Activated CD4-positive, alpha-beta T cell treated with anti-CD3 and anti-CD28 coated beads for 36 hours (primary cell): ENCODE results near the gene ZNF174. TPM values are rescaled to one million over a fixed set of nuclear protein-coding genes. Genes with fewer than 3 reads are reported as not detected.

Experiments
- ATAC-seq: fragments of 200-7000 bp; cut with Tn5 transposase; one replicate; pipeline ENCODE4 v1.10.0; 2021; ENCODE audit warnings: mild to moderate bottlenecking, moderate library complexity
- CTCF ChIA-PET: fragments of 350-600 bp; sonication (Branson Sonifier 250); formaldehyde crosslinking; loops from one replicate; lab custom pipeline; 2021; ENCODE audit warnings: antibody characterized with exemption; lab: Charles Lee
- POLR2A ChIA-PET: fragments of 350-600 bp; sonication (Branson Sonifier 250); formaldehyde crosslinking; loops from one replicate; lab custom pipeline; 2021; ENCODE audit warnings: antibody characterized with exemption, inconsistent platforms; lab: Charles Lee
- DNase-seq: peaks from one replicate; pipeline ENCODE4 v3.0.0-alpha.2; 2020
- H3K27ac Mint-ChIP-seq: one replicate; pipeline ENCODE4 v1.8.0; 2021; ENCODE audit warnings: mixed read lengths
- H3K27me3 Mint-ChIP-seq: one replicate; pipeline ENCODE4 v1.8.0; 2021; ENCODE audit warnings: mixed read lengths
- H3K36me3 Mint-ChIP-seq: one replicate; pipeline ENCODE4 v1.8.0; 2021; ENCODE audit warnings: low read depth, mixed read lengths
- H3K4me1 Mint-ChIP-seq: one replicate; pipeline ENCODE4 v1.8.0; 2021; ENCODE audit warnings: mixed read lengths
- H3K4me3 Mint-ChIP-seq: one replicate; pipeline ENCODE4 v1.8.0; 2021; ENCODE audit warnings: mild to moderate bottlenecking, moderate library complexity, mixed read lengths
- H3K9me3 Mint-ChIP-seq: one replicate; pipeline ENCODE4 v1.8.0; 2021; ENCODE audit warnings: low read depth, mixed read lengths
- intact Hi-C, 2 experiments: fragments of 100-400 bp; cut with DNase I in 1 of 2; cut with micrococcal nuclease in 1 of 2; formaldehyde crosslinking; loops; one replicate each; pipeline versions ENCODE4 v1.14.2 to v1.15.1; 2022 to 2024; cut with DNase I, micrococcal nuclease
- total RNA-seq, 2 experiments: library from RNA; stranded (reverse); gene quantifications; one replicate each; pipeline ENCODE4 v1.2.3, GENCODE V29; 2021

The ZNF174 gene
- 1 to 10 TPM; 7.4 to 9.5 TPM for total RNA-seq

DNA sequence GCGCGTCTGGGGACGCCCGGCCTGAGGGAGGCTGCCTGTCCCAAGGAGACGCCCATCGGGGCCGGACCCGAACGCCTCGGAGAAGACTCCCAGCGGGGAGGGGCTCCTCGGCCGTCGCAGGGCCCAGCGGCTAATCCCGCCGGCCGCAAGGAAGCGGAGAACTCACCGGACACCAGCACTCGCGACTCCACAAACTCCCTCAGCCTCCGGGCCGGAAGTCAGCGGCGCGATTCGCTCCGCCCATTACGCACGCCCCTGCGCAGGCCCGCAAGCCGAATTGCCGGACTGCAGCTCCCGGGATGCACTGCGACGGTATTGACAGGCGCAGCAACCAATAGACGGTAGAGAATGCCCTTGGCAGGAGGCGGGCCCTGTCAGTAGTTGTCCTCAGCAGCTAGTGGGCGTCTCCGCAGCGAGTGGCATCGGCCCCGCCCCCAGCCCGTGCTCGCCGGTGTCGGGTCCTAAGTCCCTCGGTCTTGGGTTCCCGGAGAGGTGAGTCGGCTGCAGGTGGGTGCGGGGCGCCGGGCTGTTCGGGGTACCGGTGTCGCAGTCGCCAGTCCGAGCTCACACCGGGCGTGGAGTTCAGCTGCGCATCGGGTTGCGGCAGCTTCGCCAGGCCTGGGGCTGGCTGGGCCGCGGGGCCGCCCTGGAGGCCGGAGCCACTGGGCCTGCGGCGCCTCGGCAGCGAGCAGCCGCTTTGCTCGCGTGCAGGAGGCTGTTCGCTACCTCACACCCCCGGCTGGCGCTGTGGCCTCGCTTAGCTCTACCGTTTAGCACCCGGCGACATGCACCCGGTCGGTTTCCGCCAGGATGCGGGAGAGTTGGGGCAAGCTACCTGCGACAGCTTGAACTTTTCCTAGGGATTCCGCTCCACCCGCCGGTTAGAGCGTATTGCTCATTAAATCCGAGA, at the start of gene ZNF174, which contains the start of gene ZSCAN32:
TSS of gene ZNF174 (plus strand) at position 437 of the 910 bp plus-strand sequence. CDS start 790 bp downstream, outside the sequence.
TSS of gene ZSCAN32 (minus strand) at position 226 of the 910 bp plus-strand sequence. CDS start 3,447 bp downstream, outside the sequence.
- H3K9me3 Mint-ChIP-seq: peaks cover 26% of the 10 kb centered on the region
- intact Hi-C loops: loop anchor here (1.0 to 5.0 kb wide), 12 partner anchors 36 to 277 kb away; partner anchors contain the start of genes ZNF263 (in 2 of the 2), CLUAP1 (in 1 of the 2), NAA60 (in 1 of the 2) and SLX4 (in 1 of the 2)
- H3K4me3 Mint-ChIP-seq: peak within 1 kb of the TSS; percentile 91
- H3K27me3 Mint-ChIP-seq: no peaks in the 10 kb centered on the region
- peak within 1 kb of the TSS; percentile 83 for H3K27ac Mint-ChIP-seq
- CTCF ChIA-PET: interaction anchor here (0.7 to 1.4 kb wide), 5 partner anchors 8 to 266 kb away, joined by 3 to 6 read pairs (median 3); partner anchors contain the start of genes NAA60, ZNF213 and ZNF597
- peaks cover 63% of the 10 kb centered on the region for H3K36me3 Mint-ChIP-seq
- ATAC-seq: peak; percentile 99
- POLR2A ChIA-PET: interaction anchor here (0.5 to 2.3 kb wide), 6 partner anchors 43 to 185 kb away, joined by 3 to 8 read pairs (median 5); partner anchors contain the start of genes NAA60 and ZNF597
- peaks cover 49% of the 10 kb centered on the region for H3K4me1 Mint-ChIP-seq
- DNase-seq: peak; percentile 99

DNA sequence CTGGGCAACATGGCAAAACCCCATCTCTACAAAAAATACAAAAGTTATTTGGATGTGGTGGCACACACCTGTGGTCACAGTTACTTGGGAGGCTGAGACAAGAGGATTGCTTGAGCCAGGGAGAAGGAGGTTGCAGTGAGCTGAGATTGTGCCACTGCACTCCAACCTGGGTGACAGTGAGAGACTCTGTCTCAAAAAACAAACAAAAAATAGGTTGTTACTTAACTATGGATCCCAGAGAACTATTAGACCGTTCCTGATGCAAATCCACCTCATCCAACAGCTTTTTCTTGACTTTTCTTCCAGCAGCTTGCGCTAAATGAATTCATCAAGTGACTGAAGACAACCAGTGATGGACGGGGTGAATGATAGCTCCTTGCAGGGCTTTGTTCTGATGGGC, 45.4 kb upstream of the ZNF174 start, which contains the start of gene OR2C1:
TSS of gene OR2C1 (plus strand) at position 301 of the 400 bp plus-strand sequence. CDS start at position 353, 52 bp downstream.
- intact Hi-C loops: no loop called here
- Mint-ChIP-seq H3K9me3 (peaks cover 8% of the 10 kb centered on the region), H3K27ac (no peak within 1 kb of the TSS), H3K36me3 (peaks cover 2% of the 10 kb centered on the region), H3K4me1 (peaks cover 3% of the 10 kb centered on the region), H3K4me3 (no peak within 1 kb of the TSS), H3K27me3 (peaks cover 6% of the 10 kb centered on the region)
- ChIA-PET POLR2A (interaction anchor here (0.6 kb wide), 1 partner anchor 146 kb away, joined by 8 read pairs; no protein-coding TSS in a partner anchor), CTCF (interaction anchor here (1.9 kb wide), 1 partner anchor 43 kb away, joined by 4 read pairs; no protein-coding TSS in a partner anchor)
- no peak for DNase-seq
- no peak for ATAC-seq

GRCh38 chr16:3356118-3356517, 44.9 kb upstream of the ZNF174 start:
- intact Hi-C loops: no loop called here

GRCh38 chr16:3358871-3359270, 42.1 kb upstream of the ZNF174 start:
- ATAC-seq (no peak), DNase-seq (no peak)
- POLR2A ChIA-PET: no interaction called here
- Mint-ChIP-seq H3K9me3 (peaks cover 7% of the 10 kb centered on the region), H3K36me3 (peaks cover 2% of the 10 kb centered on the region), H3K27ac (no peak overlapping the region), H3K4me1 (no peaks in the 10 kb centered on the region), H3K27me3 (peaks cover 12% of the 10 kb centered on the region), H3K4me3 (no peak overlapping the region)
- intact Hi-C loops: no loop called here
- CTCF ChIA-PET: interaction anchor here (0.8 kb wide), 1 partner anchor 144 kb away, joined by 3 read pairs; no protein-coding TSS in a partner anchor

More at GRCh38 chr16:3356118-3356517, 44.9 kb upstream of the ZNF174 start:
- peaks cover 9% of the 10 kb centered on the region for H3K27me3 Mint-ChIP-seq
- DNase-seq (no peak), ATAC-seq (no peak)
- ChIA-PET CTCF (interaction anchor here (1.9 kb wide), 1 partner anchor 44 kb away, joined by 4 read pairs; no protein-coding TSS in a partner anchor), POLR2A (no interaction called here)
- peaks cover 2% of the 10 kb centered on the region for H3K36me3 Mint-ChIP-seq
- H3K4me1 Mint-ChIP-seq: peaks cover 3% of the 10 kb centered on the region
- H3K9me3 Mint-ChIP-seq: peaks cover 8% of the 10 kb centered on the region
- no peak overlapping the region for H3K4me3 Mint-ChIP-seq
- H3K27ac Mint-ChIP-seq: no peak overlapping the region

- H3K9me3 Mint-ChIP-seq: peaks cover 15% of the 10 kb centered on the region
- ChIA-PET CTCF (no interaction called here), POLR2A (no interaction called here)
Measured at GRCh38 chr16:3362931-3363330, 38.1 kb upstream of the ZNF174 start.

DNA sequence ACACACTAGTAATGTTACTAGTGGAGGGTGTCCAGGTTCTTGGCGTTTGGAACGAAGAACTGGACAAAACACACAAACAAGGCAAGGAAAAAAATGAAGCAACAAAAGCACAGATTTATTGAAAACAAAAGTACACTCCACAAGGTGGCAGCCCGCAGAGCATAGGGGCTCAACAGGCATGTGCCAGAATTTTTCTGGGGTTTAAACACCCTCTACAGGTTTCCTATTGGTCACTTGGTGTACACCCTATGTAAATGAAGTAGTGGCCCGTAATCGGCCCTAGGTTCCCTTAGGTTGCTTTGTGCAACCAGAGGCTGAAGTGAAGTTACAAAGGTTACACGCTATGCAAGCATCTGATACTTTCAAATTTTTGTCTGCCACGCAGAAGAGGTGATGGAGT, 37.2 kb upstream of the ZNF174 start:
- DNase-seq (peak; percentile 9), ATAC-seq (no peak)
- ChIA-PET CTCF (no interaction called here), POLR2A (no interaction called here)
- Mint-ChIP-seq H3K27ac (peak overlapping the region; percentile 47), H3K4me1 (peaks cover 8% of the 10 kb centered on the region), H3K9me3 (peaks cover 15% of the 10 kb centered on the region), H3K27me3 (peaks cover 8% of the 10 kb centered on the region), H3K36me3 (peaks cover 16% of the 10 kb centered on the region), H3K4me3 (peak overlapping the region; percentile 46)
- intact Hi-C loops: loop anchor here in 1 of 2 experiments (10.0 kb wide), 1 partner anchor 149 kb away; no protein-coding TSS in a partner anchor

More at GRCh38 chr16:3362931-3363330, 38.1 kb upstream of the ZNF174 start:
- Mint-ChIP-seq H3K36me3 (peaks cover 16% of the 10 kb centered on the region), H3K4me3 (no peak overlapping the region), H3K27ac (no peak overlapping the region), H3K4me1 (peaks cover 8% of the 10 kb centered on the region), H3K27me3 (peaks cover 8% of the 10 kb centered on the region)
- no peak for ATAC-seq
- intact Hi-C loops: loop anchor here in 1 of 2 experiments (10.0 kb wide), 1 partner anchor 148 kb away; no protein-coding TSS in a partner anchor
- no peak for DNase-seq

DNA sequence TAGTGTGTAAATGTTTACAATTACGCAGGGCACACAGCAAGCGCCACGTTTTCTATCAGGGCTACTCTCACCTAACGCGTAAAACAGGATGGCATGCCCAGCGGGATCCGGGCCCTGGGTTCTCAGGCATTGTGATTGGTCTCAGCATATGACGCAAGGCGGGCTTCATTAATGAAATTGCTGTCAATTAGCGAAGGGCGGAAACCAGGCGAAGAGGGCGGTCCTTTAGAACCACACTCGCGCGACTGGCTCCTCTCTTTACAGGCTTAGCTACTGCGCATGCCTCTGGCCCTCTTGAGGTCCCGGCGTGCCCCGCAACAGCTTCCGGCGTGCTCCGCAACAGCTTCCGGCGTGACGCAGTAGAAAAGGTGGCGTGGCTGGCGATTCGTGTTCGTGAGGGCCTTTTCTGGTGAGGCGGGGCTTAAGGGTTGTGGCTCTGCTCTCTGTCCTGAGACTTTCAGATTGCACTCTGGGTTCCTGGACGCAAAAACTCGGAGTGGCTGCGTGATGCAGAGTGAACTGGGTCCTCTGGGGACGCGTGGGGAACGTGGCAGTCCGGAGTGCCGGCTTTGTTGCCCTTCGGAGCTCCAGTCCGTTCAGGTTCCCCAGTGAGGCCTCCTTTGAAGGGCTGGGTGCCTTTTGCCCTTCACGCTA, 36.1 kb upstream of the ZNF174 start:
- H3K4me1 Mint-ChIP-seq: peaks cover 8% of the 10 kb centered on the region
- ATAC-seq: peak; percentile 98
- H3K27ac Mint-ChIP-seq: peak overlapping the region; percentile 91
- ChIA-PET POLR2A (interaction anchor here (0.6 to 0.9 kb wide), 2 partner anchors 81 to 231 kb away, joined by 3 read pairs; no protein-coding TSS in a partner anchor), CTCF (interaction anchor here (0.9 kb wide), 1 partner anchor 98 kb away, joined by 3 read pairs; no protein-coding TSS in a partner anchor)
- peak overlapping the region; percentile 76 for H3K4me3 Mint-ChIP-seq
- peak; percentile 94 for DNase-seq
- H3K9me3 Mint-ChIP-seq: peaks cover 12% of the 10 kb centered on the region
- intact Hi-C loops: loop anchor here (1.0 to 10.0 kb wide), 9 partner anchors 36 to 246 kb away; partner anchors contain the start of genes NAA60 (in 1 of the 2), SLX4 (in 1 of the 2), TIGD7 (in 1 of the 2) and ZNF174 (in 1 of the 2)
- peaks cover 6% of the 10 kb centered on the region for H3K27me3 Mint-ChIP-seq
- peaks cover 14% of the 10 kb centered on the region for H3K36me3 Mint-ChIP-seq

GRCh38 chr16:3369073-3369472, 31.9 kb upstream of the ZNF174 start:
- peaks cover 25% of the 10 kb centered on the region for H3K36me3 Mint-ChIP-seq
- ATAC-seq (no peak), DNase-seq (no peak)
- POLR2A ChIA-PET: no interaction called here
- no peak overlapping the region for H3K27ac Mint-ChIP-seq
- CTCF ChIA-PET: no interaction called here
- no peaks in the 10 kb centered on the region for H3K27me3 Mint-ChIP-seq
- peaks cover 8% of the 10 kb centered on the region for H3K4me1 Mint-ChIP-seq
- intact Hi-C loops: loop anchor here (5.0 to 10.0 kb wide), 3 partner anchors 73 to 154 kb away; partner anchors contain the start of genes NAA60 (in 1 of the 2) and ZNF597 (in 1 of the 2)
- no peak overlapping the region for H3K4me3 Mint-ChIP-seq
- peaks cover 19% of the 10 kb centered on the region for H3K9me3 Mint-ChIP-seq

DNA sequence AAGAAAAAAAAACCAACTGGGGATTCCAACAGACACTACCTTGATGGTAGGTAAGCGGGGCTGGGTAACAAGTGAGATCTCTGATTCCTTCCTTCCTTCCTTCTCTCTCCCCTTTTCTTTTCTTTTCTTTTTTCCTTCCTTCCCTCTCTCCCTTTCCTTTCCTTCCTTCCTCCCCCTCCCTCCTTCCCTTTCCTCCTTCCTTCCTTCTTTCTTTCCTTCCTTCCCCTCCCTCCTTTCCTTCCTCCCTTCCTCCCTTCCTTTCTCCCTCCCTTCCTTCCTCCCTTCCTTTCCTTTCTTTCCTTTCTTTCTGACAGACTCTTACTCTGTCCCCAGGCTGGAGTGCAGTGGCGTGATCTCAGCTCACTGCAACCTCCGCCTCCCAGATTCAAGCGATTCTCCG, 25.3 kb upstream of the ZNF174 start:
- H3K27ac Mint-ChIP-seq: no peak overlapping the region
- no peaks in the 10 kb centered on the region for H3K27me3 Mint-ChIP-seq
- ChIA-PET POLR2A (no interaction called here), CTCF (no interaction called here)
- no peak for DNase-seq
- ATAC-seq: no peak
- peaks cover 51% of the 10 kb centered on the region for H3K9me3 Mint-ChIP-seq
- H3K4me1 Mint-ChIP-seq: no peaks in the 10 kb centered on the region
- peaks cover 43% of the 10 kb centered on the region for H3K36me3 Mint-ChIP-seq
- intact Hi-C loops: no loop called here
- H3K4me3 Mint-ChIP-seq: no peak overlapping the region

GRCh38 chr16:3377917-3378316, 23.1 kb upstream of the ZNF174 start:
- ChIA-PET POLR2A (no interaction called here), CTCF (no interaction called here)
- Mint-ChIP-seq H3K4me3 (no peak overlapping the region), H3K9me3 (peaks cover 68% of the 10 kb centered on the region), H3K4me1 (no peaks in the 10 kb centered on the region), H3K36me3 (peaks cover 62% of the 10 kb centered on the region), H3K27me3 (no peaks in the 10 kb centered on the region), H3K27ac (no peak overlapping the region)
- ATAC-seq: no peak
- intact Hi-C loops: no loop called here
- no peak for DNase-seq
